GM12874 (cell line): ENCODE results near the gene VPS25.

Experiments used
- CTCF ChIP-seq: IDR thresholded peaks from 2 replicates; pipeline ENCODE4 v1.5.1; 2011; ENCODE audit warnings: low read depth, mild to moderate bottlenecking, control low read depth, low read length, moderate library complexity; ENCODE audit not compliant: insufficient read depth

The VPS25 gene

DNA sequence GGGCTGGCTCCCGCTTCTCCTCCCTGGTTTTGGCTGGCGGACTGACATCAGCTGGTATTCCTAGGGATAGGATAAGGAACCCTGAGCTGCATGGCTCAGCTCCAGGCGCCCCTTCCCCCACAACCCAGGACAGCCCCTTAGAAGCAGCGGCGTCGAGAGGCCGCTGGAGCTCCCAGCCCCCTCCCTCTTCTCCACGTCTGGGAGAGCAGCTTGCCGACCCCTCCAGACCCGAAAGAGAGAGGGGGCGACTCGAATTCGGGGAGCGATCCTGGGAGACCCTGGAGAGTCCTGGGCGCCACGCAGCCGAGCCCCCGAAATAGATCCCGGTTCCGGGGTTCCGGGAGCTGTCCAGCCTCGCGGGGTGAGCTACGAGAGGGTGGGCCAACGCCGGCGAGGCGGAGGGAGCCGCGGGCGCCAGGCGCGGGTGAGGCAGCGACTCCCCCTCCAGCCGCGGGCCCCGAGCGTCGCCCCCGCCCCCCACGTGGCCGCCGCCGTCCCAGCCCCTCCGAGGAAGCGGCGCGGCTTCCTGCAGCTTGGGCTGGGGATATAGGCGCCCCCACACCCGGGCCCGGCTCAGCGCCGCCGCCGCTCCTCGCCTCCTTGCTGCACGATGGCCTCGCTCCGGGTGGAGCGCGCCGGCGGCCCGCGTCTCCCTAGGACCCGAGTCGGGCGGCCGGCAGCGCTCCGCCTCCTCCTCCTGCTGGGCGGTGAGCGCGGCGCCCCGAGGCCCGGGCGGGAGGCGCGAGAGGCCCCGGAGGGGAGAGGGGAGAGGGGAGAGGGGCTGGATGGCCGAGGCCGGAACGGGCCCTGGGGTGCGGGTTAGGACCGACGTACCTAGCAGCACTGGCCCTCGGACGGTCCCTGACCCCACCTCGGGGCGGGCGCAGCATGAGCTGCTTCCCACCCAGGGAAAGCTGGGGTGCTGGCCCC lies 12.3 kb upstream of the VPS25 start, which contains the start of gene RAMP2:
RAMP2 (plus strand) TSS at position 576 of the 930 bp plus-strand sequence; CDS start at position 611, 35 bp downstream.
- TF ChIP-seq CTCF: no peak

- no peak for TF ChIP-seq CTCF
Observed at GRCh38 chr17:42761638-42762037, 11.6 kb upstream of the VPS25 start.

DNA sequence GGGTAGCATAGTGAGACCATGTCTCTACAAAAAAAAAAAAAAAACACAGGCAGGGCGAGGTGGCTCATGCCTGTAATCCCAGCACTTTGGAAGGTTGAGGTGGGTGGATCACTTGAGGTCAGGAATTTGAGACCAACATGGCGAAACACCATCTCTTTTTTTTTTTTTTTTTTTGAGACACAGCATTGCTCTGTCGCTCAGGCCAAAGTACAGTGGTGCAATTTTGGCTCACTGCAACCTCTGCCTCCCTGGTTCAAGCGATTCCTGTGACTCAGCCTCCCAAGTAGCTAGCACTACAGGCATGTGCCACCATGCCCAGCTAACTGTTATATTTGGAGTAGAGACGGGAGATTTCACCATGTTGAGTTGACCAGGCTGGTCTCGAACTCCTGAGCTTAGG lies 7.1 kb upstream of the VPS25 start:
- TF ChIP-seq CTCF: no peak

DNA sequence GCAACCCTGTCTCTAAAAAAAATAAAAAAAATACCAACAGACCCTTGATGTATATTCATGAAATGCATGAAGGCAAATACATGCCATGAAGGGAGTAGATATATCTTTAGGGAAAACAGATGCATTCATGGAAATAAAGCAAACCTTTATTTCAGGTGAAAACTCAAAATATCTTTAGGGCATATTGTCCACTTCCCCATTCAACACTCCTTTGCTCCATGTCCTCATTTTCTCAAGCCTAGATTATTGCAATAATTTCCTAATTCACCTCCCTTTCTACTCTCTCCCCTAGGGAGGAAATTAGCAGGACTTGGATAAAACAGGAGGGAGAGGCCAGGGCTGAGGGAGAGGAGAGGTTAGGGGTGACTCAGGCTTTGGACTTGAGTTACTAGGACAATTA lies 5.7 kb upstream of the VPS25 start:
- TF ChIP-seq CTCF: no peak

DNA sequence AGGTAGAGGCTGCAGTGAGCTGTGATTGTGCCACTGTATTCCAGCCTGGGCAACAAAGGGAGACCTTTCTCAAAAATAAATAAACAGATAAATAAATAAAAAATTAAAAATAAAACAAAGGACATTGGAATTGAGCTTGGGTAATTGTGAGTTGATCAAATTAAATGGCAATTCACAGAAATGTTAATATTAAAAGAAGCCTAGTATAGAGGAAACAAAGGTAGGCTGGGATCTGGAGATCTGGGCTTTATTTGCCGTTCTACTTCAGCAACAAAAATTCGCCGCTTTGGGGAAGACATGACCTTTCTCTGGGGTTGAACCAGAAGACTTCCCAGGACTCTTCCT lies 332 bp upstream of the VPS25 start:
- no peak for TF ChIP-seq CTCF

DNA sequence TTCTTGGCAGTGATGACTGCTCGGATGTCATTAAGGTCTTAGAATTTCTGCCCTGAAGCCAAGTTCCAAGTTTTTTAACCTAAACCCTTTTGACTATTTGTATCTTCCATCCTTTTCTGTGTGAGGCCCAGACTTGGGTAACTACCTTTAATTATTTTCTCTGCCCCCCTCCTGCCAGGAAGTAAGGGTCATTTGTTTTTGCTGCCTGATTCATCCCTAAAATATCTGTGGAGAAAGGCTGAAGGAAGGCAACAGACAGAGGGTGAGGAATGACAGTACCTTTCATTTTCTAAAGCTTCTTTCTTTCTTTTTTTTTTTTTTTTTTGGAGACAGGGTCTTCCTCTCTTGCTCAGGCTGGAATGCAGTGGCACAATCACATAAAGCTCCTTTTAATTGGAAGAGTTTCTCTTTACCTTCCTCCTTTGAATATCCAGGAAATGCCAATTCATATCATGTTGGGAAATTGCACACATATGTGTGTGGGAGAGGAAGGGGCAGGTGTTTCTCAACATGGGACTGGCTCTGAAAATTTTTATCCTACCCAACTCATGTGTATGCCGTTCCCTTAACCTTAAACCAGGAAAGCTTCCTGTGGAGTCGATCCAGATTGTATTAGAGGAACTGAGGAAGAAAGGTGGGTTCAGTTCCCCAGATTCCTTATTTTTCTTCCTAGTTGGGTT lies 957 bp downstream of the VPS25 start:
- TF ChIP-seq CTCF: no peak

GRCh38 chr17:42775534-42776098 lies 2.4 kb downstream of the VPS25 start:
- no peak for TF ChIP-seq CTCF
